Measurements from ENCODE around the gene COMMD3.

Gene COMMD3

DNA sequence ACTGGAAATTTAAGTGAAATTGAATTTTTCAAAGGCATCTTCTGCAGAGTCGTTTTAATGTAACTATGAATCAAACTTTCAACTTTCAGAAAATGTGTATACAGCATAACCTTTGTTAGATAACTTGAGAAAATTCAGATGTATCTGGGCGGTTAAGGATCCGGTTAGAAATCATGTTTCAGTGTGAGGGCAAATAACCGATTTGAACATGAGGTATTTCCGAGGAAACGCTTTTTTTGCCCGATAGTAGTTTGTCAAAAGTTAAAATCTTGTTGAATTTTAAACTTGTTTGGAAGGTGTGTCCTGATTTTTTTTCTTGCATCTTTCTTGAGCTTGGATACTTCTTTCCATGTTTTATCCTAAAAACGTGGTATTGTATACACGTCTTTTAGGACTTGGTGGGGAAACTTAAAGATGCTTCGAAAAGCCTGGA lies 3.4 kb downstream of the COMMD3 start:
- no peak for DNase-seq (ENCODE audit: extremely low read depth in 1 of 2, low read depth in 1 of 2)

- DNase-seq (ENCODE audit: extremely low read depth in 1 of 2, low read depth in 1 of 2) = no peak
Measured at GRCh38 chr10:22319980-22320558, 3.9 kb downstream of the COMMD3 start.

DNA sequence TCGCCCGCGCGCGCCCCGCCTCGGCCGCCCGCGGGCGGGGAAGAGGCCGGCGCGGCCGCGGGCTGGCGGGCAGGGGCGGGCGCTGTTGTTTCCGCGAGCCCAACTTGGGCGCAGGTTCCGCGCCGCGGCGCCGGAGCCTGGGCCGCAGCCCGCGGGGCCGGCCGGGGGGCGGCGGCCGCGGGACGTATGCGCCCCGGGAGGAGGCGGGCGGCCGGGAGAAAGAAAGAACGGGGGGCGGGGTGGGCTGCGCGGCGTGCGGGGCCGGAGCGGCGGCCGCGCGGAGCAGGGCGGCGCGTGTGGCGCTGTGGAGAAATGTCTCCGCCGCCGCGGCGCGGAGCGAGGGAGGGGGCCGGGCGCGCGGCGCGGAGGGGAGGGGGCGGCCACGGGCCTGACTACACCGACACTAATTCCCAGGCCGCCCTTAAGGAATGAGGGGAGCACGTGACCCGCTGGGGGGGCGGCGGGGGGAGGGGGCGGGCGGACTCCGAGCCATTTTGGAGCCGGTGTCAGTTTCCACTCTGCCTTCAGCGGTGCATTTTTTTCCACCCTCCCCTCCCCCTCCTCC lies 4.5 kb downstream of the COMMD3 start, which contains the start of gene BMI1:
Gene BMI1 (plus strand): TSS at position 509 of the 565 bp plus-strand sequence. CDS start 5,351 bp downstream, outside the sequence.
- DNase-seq (ENCODE audit: extremely low read depth in 1 of 2, low read depth in 1 of 2) = no peak

DNA sequence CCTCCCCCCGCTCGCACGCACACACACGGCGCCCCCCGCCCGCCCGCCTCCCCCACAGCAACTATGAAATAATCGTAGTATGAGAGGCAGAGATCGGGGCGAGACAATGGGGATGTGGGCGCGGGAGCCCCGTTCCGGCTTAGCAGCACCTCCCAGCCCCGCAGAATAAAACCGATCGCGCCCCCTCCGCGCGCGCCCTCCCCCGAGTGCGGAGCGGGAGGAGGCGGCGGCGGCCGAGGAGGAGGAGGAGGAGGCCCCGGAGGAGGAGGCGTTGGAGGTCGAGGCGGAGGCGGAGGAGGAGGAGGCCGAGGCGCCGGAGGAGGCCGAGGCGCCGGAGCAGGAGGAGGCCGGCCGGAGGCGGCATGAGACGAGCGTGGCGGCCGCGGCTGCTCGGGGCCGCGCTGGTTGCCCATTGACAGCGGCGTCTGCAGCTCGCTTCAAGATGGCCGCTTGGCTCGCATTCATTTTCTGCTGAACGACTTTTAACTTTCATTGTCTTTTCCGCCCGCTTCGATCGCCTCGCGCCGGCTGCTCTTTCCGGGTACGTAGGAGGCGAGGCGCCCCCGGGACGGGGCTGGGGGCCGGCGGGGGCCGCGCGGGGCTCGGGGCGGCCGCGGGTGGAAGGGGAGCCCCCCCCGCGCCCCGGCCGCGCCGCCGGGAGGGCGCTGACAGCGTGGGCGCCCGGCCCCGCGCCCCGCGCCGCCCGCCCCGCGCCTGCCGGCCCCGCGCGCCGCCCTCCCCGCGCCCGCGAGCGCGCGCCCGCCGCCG lies 5.2 kb downstream of the COMMD3 start:
- DNase-seq (ENCODE audit: extremely low read depth in 1 of 2, low read depth in 1 of 2) = no peak

DNA sequence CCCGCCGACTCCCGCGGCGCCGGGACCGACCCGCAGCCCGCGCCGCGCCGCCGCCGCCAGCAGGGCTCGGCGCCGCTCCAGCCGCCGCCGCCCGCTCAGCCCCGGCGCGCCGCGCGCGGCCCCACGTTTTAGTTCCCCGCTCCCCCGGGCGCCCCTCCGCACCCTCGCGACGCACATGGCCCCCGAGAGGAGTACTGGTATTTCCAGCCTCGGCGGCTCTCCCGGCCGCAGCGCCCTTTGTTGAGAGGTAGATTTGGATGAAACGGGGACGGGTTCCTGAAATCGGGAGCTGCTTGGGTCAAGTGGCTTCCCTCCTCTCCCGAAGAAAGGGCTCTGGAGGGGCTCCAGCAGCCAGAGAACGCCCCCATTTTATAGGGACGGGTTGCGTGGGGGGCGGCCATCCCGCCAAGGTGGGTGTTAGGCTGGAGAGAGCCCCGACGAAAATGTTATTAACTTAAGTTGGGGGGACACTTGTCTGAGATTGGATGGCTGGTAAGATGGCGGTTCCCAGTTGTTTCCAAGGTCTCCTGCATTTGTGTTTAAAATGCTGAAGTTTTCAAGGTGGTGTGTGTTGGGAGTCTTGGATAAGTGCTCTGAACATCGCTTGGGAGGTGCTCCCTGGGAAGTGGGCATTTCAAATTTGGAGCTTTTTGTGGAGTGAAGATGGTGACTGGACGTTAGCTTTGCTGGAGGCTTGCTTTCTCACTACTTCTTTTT lies 5.9 kb downstream of the COMMD3 start:
- DNase-seq (ENCODE audit: extremely low read depth in 1 of 2, low read depth in 1 of 2) = no peak

DNA sequence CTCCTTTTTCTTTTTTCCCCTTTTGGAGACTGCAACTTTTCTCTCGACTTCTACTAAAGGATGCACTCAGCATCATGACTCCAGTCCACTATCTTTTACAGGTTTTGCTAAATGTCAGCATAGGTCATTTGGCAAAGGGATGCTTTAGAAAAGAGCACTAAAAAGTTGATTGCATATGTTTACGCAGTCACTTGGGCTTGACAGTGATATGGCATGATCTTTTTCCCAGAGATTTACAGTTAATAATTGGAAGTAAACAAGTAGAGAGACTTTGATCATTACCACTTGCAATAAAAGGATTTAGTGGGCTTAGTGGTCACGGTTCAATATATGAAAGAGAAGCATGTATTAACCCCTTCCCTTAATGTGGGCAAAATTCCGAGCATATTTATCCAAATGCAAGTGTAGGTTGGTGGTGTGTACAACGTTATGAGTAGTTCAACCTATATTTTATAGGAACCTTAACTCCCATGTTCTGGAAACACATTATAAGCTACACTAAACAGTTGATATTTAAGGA lies 6.5 kb downstream of the COMMD3 start:
- no peak for DNase-seq (ENCODE audit: extremely low read depth in 1 of 2, low read depth in 1 of 2)

GRCh38 chr10:22323538-22324305 lies 7.5 kb downstream of the COMMD3 start:
- no peak for DNase-seq (ENCODE audit: extremely low read depth in 1 of 2, low read depth in 1 of 2)

- DNase-seq (ENCODE audit: extremely low read depth in 1 of 2, low read depth in 1 of 2) = no peak
Measured at GRCh38 chr10:22324413-22324812, 8.2 kb downstream of the COMMD3 start.

DNA sequence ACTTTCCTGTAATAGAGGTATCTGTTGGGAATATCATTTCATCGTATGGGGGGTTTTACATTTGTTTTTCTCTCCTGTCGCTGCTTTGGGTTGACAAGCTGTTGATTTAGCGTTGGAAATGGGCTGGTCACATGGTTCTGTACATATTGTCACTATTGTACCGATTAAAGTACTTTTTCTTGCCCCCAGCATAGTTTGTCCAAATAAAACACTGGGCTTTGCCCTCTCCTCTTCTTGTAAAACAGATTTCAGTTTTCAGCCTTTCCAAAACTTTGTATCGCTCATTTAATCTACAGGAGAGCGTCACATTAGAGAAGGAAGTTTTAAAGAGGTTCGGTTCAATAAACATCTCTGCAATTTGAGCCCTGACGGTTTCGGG lies 8.7 kb downstream of the COMMD3 start:
- DNase-seq (ENCODE audit: extremely low read depth in 1 of 2, low read depth in 1 of 2) = no peak

DNA sequence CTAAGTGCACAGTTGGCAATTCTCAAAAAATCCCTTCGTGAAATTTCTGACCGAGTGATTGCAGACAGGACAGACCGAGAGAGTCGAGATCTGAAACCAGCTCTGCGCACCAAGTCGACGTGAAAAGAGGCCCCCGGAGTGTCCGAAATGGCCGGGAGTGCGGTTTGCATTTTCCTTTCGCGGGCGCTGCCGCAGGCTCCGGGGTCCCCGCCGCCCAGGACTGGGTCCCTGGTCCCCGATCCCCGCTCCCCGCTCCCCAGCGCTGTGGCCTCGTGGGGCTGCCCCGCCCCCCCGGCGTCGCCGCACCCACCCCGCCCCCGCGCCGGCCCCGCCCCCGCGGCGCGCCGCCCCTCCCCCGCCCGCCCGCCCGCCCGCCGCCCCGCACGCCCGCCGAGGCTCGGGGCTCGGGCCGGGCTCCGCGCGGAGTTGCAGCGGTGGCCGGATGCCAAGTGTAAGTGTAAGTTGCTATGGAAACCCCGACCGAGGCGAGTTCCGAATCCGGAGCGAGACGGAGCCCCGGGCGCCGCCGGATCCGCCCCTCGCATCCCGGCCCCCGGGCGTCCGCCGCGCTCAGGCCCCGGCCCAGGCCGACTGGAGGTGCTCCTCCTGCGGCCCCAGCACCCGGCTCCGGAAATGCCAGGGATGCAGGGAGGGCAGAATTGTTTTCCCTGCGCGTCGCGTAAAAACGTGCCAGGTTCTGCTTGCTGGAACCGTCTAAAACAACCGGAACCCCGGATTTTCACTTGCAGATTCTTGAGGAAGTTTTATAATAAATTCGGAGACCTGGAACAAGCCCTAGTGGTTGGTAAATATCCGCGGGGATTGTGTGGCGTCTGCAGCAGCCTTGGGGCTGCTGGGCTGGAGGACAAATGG lies 9.3 kb downstream of the COMMD3 start:
- peak in 1 of 2 donors; percentile 48 for DNase-seq (ENCODE audit: extremely low read depth in 1 of 2, low read depth in 1 of 2)

DNA sequence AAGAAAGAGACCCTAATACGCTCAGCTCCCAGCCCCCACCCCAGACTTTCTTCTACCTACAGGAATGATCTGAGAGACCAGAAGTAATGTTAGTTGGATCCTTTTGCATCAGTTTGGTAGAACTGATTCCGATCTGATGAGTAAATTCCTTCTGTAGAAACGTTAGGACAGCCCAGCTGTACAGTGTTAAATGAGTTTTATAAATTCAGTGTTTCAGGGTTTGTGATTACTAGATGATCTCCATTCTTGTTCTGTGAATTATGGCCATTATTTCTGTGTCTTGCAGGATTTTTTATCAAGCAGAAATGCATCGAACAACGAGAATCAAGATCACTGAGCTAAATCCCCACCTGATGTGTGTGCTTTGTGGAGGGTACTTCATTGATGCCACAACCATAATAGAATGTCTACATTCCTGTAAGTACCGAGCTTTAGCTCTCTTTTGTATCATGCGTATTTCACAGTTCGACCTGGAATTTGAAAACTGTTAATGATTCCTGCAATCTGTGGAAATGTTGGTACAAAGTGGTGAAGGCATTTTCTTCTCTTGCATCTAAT lies 10.0 kb downstream of the COMMD3 start:
- no peak for DNase-seq (ENCODE audit: extremely low read depth in 1 of 2, low read depth in 1 of 2)

- no peak for DNase-seq (ENCODE audit: extremely low read depth in 1 of 2, low read depth in 1 of 2)
Measured at GRCh38 chr10:22329150-22329549, 13.0 kb downstream of the COMMD3 start.

- DNase-seq (ENCODE audit: extremely low read depth in 1 of 2, low read depth in 1 of 2) = no peak
Measured at GRCh38 chr10:22332116-22332692, 16.0 kb downstream of the COMMD3 start.

GRCh38 chr10:22333167-22333974 lies 17.2 kb downstream of the COMMD3 start:
- no peak for DNase-seq (ENCODE audit: extremely low read depth in 1 of 2, low read depth in 1 of 2)

- no peak for DNase-seq (ENCODE audit: extremely low read depth in 1 of 2, low read depth in 1 of 2)
Measured at GRCh38 chr10:22333975-22334282, 17.7 kb downstream of the COMMD3 start.

DNA sequence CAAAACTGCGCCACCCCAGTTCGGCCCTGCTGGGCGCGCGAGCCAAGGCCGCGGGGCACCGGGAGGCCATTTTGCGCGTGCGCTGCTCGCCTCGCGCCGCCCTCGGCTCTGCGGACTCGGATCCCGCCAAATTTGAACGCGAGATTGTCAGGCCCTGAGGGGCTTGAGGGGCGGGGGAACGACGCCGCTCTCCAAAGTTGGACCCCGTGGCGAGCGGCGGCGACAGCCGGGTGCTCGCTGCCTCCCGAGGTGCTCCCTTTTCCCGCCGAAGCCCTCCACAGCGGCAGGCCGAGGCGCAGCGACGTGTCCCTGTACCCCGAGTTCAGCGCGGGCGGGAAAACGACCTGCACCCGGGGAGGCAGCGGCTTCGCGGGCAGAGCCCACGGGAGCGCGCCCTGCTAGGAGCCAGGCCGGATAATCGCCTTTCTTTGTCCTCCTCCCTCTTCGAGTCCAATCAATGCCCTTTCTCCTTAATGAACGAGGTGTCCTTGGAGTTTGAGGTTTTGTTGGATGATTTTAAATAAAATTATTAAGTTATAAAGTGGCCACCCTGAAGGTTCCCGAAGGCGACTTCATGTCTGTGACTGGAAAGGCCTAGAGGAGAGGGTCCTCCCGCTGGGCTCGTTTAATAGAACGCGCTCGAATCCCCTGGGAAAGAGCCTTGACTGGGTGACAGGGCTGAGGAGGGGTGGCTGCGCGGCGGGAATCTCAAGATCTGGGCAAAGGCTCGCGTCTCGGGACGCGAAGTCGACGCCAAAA lies 18.4 kb downstream of the COMMD3 start:
- DNase-seq (ENCODE audit: extremely low read depth in 1 of 2, low read depth in 1 of 2) = no peak

DNA sequence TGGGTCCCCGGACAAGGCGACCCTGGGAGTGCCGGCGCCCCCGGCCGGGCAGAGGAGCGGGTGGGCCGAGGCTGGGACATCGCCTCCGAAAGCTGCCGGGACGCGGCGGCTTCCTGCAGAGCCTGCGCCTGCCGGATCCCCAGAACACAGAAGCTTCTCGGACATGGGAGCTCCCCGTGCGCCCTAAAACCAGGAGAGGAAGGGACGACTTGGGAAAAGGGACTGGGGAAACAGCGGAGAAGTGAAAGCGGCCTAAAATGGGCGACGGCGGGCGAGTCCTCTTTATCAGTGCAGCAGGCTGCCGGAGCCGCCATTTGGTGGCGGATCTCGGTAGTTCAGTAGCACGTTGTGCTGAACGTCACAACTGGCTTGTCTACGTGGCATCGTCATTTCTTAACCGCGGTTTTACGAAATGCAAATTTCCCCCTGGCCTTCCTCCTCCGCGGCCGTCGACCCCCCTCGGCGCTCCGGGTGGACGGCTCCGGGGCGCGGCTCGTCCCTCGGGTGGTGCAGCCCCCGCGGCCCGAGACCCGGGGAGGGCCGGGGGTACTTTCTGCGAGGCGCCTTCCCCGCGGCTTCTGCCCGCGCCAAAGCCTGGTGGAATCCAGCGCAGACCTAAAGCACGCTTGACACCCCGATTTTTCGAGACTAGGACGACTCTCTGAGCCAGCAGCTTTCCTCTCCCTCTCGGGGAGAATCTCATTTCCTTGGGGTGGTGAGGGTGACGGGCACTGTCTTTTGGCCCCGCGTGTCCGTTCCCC lies 19.2 kb downstream of the COMMD3 start:
- no peak for DNase-seq (ENCODE audit: extremely low read depth in 1 of 2, low read depth in 1 of 2)

Data from stimulated activated CD8-positive, alpha-beta memory T cell treated with anti-CD3 and anti-CD28 coated beads, Interleukin-7, amount 100 ng/mL, for 48 hours (primary cell).